ENCODE data around the gene ABCA1. TPM values are rescaled to one million over a fixed set of nuclear protein-coding genes. Genes with fewer than 3 reads are reported as not detected.

Gene ABCA1
- total RNA-seq, 1 donor from 2014 or later, result 2.2 TPM

DNA sequence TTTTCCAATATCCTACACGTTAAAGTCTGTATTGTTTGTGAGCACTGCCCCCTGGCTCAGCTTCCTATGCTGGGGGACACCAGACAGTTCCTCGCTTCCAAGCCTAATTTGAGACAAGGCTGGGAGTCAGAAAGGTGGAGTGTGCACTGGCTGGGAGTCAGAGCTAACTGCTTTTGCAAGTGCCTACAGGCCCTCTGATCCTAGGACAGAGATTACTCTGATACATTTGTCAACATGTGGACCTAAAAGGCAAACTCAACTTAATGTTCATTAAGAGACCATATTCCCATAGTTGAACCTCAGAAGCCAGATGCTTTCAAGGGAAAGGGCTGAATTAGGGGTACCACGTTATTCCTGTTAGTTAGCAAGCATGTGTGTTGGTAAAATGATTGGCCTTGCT is 83.2 kb downstream of the ABCA1 start:
- DNase-seq (ENCODE audit: low read depth in 2 of 2), result no peak

DNA sequence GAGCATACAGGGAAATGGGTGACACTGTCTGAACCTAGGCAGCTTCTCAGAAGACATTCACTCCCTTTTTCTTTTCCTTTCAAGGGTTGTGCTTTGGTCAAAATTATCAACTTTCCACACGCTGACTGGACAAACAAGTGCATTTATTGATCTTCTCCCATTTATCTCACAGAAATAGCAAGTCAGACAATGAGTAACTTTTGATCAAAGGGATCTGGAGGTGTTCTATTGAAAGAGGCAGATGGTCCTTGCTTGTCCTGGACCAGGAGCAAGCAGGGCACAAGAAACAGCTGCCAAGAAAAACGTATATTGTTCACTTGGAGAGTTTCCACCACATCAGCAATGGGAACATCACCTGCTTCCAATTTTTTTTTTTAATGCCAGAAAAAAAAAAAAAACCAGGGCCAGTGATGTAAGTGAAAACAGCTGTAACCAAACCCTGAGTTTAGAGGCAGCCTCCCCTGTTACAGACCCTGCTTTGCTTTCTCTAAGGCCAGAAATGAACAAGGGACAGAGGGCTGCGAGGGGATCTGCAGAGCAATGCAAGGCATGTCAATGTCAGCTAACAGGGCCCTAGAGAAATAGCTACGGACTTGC is 84.2 kb downstream of the ABCA1 start:
- peak in 1 of 2 donors; percentile 14 for DNase-seq (ENCODE audit: low read depth in 2 of 2)

DNA sequence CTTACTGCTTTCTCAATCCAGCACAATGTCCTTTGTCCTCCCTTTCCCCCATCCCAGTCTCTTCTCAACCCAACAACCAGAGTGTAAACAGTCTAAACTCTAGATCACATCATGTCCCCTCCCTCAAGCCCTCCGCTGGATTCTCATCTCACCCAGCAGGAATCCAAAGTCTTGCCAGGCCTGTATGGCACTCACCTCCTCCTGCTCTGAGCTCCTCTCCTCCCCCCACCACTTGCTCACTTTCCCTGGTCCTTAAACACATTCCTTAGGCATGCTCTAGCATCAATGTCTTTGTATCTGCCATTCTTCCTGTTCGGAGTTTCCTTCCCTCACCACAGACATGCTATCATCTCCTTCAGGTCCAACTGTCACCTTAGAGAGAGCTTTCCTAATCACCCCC is 85.3 kb downstream of the ABCA1 start:
- no peak for DNase-seq (ENCODE audit: low read depth in 2 of 2)

DNA sequence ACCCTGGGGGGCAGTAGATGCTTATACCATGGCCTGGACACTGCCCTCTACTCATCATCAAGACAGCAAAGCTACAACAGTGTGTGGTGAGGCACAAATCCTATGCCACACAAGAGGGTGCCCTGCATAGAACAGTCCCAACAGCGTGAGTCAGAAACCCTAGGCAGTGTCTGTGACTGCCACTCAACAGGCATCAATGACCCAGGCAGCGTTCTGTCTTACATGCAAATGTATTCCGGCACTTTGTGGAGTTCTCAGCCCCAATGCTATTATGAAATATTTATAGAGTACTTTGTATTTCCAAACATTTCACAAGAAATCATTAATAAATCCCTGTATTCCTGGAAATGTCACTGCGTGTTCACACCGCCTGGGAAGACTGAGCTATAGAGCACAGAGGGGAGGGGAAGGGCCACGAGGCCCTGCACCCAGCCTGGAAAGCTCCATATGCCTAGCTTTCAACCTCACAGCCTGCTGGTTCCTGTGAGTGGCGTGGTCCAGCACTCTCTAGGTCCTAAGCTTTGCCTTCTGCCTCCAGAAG is 86.3 kb downstream of the ABCA1 start:
- no peak for DNase-seq (ENCODE audit: low read depth in 2 of 2)

DNA sequence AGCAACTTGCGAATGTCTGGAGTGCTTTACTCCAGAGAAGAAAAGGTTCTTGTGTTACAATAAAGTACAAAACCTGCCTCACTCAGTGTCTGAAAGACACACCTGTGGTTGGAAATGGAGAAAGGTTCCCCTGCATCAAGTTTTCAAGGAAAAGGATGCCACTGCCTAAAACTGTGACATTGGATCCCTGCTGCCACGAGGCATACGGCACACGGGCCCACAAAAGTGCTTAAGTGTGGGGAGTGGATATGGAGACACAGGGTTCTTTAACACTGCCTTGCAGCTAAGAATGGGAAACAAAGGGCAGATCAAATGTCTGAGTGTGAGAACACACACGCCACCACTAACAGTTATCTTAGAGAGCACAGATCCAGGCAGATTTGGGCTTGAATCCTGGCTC is 89.0 kb downstream of the ABCA1 start:
- DNase-seq (ENCODE audit: low read depth in 2 of 2), result no peak

DNA sequence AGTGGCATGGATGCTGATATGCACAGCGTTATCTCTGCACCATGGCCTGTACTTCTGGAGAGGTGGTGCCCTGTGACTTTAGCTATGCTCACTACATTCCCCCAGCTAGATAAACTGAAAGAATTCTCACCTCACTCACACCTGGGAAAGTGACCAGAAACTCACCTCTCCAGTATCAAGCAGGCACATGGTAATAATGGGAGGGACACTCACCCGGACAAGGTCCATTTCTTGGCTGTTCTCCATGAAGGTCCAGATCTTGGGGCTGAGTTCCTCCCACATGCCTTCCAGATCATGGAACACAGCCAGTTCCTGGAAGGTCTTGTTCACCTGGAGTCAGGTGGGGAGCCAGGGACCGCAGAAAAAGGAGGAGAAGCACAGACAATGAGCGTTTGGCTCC is 91.2 kb downstream of the ABCA1 start:
- no peak for DNase-seq (ENCODE audit: low read depth in 2 of 2)

DNA sequence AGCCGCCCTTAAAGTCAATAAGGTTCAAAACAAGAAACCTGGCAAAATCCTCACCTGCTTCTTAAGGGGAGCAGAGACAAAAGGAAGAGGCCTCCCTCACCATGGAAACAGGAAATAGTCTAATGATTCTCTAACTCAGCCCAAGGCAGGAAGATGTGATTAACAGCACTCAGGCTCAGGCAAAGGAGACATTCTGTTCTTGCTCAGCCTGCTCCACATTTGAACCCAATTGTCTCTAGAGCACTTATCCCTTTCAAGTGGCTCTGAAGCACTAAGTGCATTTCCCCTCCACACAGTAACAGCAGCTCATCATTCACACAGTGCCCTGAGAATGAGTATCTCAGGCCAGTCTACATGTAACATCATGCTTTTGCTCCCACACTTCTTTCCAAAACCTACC is 91.7 kb downstream of the ABCA1 start:
- peak in 1 of 2 donors; percentile 66 for DNase-seq (ENCODE audit: low read depth in 2 of 2)

DNA sequence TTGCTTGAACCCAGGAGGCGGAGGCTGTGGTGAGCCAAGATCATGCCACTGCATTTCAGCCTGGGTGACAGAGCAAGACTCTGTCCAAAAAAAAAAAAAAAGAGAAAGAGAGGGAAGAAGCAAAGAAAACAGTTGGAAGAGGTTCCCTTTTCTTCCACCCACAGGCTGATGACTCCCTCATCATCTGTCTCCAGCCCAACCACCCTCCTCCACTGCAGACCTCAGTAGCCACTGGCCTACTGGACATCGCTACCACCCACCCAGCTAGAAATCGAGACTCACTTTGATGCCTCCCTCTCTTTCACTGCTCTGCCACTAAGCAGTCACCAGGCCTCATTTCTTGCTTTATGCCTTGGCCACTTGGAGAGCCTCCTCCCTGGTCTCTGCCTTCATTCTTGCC is 92.8 kb downstream of the ABCA1 start:
- no peak for DNase-seq (ENCODE audit: low read depth in 2 of 2)

DNA sequence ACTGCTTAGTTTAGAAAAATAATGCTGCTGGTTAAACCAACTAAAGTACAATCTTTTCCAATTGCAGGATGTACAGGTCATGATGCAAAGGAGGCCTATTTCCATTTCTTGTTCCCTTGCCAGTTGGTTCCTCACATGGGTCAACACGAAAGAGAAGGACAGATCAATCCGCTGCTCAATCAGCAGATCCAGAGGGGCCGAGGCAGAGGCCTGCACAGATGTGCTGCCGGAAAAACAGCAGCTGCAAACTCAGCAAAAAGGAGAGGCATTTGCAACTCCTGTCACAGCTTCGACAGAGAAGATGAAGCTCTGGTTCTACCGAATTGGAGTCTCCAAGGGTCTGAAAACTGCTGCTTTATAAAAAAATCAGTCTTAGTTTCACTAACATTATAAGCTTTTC is 94.3 kb downstream of the ABCA1 start:
- no peak for DNase-seq (ENCODE audit: low read depth in 2 of 2)

DNA sequence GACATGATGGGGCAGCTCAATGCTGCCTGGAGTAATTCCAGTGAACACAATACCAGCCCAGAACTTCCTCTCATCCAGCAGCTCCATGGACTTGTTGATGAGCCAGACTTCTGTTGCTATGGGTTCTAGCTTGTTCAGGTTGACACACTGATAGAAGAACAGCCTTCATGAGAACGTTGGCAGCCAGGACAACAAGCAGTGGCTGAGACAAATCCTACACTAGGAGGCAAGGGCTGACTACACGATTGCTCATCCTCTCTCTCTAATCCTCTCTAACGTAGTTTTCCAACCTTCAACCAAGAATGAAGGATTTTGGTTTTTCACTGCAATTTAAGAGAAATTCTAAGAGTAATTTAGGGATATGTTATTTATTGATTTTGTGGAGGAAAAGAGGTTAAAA is 96.3 kb downstream of the ABCA1 start:
- DNase-seq (ENCODE audit: low read depth in 2 of 2), result peak in 1 of 2 donors; percentile 65

DNA sequence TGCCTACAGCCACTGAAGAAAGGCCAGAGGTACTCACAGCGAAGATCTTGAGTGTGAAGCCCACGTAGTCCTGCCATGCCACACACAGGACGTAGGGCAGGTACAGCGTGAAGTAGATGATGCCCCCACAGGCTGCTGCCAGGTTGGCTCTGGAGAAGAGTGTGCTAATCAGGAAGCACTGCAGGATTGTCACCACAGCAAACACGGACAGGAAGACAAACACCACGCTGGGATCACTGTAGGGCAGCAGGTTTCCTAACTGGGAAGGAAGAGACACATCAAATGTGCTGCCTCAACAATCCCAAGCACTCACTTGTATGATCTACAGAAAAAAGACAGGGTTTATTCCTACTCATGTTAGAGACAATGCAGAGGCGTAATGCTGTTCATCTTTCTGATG is 101.0 kb downstream of the ABCA1 start:
- peak; percentile 18 to 86 for DNase-seq (ENCODE audit: low read depth in 2 of 2)

DNA sequence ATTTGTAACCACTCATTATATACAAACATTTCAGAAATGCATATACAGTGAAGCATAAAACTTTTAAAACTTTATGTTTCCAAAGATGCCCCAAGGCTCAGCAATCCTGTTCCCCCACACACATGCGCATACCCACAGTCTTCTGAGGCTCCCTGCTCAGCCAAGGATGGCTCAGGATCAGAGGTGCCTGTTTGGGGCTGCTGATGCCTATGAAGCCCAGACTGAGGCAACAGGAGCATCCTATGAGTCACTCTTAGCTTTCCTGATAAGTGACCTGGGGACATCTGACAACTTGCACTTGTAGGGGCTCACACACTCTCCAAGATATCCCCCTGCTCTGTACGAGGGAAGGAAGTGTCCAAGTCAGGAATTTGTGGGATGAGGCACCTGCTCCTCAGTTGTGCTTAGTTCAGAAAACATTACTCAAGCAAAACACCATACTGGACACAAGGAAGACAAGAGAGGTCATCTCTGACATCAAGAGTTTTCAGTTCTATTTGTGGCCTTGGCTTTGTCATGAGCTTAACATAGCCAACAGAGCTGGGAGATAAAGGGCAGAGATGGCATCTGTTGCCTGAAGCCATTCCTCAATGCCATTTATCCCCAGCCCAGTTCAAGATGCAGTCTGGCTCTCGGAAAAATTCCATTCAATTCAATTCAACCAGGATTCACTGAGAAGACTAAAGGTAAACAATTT is 101.7 kb downstream of the ABCA1 start:
- peak in 1 of 2 donors; percentile 17 for DNase-seq (ENCODE audit: low read depth in 2 of 2)

DNA sequence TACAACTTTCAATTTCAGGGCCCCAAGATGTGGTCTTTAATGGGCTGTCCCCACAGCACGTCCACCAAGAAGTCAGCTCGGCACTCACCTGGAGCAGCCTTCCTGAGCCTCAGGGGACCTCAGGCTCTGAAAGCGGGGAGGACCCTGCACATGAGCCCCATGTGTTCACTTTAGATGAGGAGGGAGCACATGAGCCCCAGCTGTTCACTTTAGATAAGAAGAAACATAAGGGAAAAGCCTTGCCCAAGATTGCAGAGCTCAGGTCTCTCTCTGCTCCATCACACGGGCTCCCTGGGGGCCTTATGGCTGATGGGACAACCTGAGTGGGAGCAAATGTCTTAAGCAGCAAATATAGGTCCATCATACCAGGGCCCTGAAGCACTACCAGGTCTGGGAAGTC is 107.6 kb downstream of the ABCA1 start:
- DNase-seq (ENCODE audit: low read depth in 2 of 2), result no peak

DNA sequence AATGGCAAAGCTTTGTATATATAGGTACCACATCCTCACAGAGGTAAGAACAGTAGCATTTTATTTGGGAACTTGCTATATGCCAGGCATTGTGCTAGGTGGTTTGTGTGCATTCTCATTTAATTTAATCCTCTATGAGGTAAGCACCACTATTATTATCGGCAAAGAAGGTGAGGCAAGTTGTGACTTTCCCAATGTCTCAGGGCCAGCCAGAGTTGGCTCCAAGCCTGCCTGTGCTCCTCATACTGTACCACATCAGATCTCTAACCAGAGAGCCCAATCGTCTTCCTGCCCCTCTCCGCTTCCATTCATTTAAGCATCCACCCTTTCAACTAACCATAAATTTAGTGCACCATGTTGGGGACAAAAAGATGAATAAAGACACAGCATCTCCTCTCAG is 108.9 kb downstream of the ABCA1 start:
- no peak for DNase-seq (ENCODE audit: low read depth in 2 of 2)

DNA sequence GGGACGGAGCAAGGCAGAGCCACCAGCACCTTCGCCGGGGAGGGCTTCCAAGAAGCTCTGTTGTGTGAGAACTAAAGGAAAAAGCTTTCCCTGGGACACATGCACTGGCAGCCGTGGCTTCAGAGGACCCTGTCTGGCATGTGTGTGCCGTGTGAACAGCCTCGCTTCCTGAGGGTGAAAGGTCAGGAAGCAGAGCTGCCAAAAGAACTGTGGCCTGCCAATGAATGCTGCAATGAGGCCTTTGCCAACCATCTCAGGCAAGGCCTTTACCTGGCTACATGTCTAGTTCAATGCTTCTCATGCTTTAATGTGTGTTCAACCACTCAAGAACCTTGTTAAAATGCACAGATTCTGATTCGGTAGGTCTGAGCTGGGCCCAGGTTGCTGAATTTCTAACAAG is 110.5 kb downstream of the ABCA1 start:
- peak; percentile 63 to 88 for DNase-seq (ENCODE audit: low read depth in 2 of 2)

DNA sequence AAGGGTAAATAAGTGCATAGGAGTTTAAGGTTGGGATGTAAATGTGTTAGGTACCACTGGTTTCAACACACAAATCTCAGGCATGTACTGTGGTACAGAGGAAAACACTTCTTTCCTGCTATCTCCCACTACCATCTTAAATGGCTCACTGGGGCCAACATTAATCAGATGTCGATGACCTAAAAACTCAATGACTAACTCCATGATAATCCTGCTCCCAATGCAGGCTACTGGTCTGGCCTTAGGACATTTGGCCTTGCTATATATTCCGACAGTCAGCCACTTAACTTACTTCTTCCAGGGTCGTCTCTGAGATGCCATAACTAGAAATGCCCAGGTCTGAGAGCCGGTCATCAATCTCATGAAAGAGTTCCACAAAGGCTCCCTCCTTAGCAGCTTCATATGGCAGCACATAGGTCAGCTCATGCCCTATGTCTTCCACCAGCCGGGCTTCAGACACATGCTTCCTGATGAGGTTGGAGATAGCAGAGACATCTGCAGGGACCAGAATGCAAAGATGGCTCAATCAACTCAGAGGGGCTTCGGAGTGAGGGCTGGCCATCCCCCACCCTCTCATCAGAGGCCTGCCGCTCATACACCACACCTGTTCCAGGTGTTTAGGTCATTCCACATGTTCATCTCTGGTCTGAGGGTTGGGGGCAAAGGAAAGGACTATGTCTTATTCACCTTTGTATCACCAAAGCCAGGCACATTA is 111.9 kb downstream of the ABCA1 start:
- no peak for DNase-seq (ENCODE audit: low read depth in 2 of 2)

DNA sequence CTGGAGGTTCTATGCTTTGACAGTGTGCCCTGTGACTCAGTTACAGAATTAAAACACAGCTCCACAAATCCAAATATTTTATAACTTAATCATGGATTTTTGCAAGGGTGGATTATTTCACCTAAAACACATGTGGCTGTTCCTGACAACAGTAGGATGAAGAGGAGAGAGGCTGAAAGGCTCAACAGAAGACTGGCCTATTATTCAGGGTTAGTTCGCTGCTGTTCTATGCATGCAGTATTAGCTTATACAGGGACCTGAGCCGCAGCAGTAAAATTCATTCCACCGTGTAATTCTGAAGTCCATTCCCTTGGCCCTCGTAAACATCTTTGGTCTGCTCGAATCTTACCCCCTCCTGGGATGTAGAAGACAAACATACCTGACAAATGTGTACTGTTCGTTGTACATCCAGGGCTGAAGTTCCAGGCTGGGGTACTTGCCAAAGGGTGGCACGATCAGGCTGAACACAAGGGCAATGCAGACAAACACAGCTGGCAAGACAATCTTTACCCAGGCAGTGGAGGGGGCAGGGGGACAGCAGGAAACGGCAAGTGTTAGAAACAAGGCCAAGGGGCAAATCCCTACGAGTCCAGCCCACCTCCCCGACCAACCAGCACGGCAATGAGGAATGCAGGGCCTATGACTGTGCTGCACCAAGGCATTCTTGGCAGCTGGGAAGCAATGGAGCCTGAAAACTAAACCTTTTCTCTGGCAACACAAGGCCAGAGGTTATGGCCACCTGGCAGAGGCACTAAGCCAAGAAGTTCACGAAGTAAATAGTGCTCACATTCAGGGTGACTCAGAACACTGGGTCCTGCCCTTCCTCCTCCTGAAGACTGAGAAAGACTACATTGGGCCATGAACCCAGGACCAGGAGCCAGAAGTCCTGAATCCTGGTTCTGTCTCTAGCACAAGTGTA is 117.3 kb downstream of the ABCA1 start:
- peak in 1 of 2 donors; percentile 21 for DNase-seq (ENCODE audit: low read depth in 2 of 2)

DNA sequence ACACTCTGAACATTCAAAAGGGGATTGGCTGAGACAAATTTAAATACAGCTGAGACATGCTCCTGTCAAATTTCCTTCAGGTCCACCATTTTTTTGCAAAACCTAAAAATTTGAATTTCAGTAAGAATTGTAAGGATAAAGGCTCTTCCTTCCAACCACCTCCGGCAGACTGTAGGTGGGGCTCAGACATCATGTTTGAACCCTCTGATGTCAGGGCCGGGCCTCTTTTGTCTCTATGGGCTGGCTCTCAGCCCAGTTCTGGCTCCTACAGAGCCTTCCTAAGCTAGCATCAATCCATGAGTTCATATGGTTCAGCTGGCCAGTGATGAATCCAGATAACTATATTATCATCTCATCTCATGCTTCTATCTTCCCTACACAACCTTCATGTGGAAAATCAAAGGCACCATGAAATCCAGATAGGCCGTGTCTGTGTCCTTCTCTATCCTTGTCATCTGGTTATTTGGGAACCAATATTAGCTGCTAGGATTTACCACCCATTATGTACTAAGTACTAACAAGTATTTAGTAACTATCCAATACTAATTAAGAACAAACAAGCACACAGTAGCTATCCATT is 119.8 kb downstream of the ABCA1 start:
- peak; percentile 74 to 75 for DNase-seq (ENCODE audit: low read depth in 2 of 2)

DNA sequence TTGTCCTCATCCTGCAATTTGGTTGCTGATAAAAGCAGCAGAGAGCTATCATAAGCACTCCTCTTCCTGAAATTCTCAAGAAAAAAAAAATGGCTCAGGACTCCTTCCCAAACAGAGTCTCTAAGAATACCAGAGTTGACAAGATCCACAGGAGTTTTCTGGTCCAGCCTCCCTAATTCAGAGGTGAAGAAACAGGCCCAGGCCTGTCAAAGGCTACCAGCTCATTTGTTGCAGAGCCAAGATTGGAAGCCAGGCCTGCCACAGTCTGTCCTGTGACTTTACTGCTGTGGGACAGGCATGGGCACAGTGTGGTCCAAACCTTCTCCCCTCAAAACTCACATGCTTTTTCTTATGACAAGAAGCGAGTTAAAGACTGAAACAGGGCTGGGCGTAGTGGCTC is 122.5 kb downstream of the ABCA1 start:
- DNase-seq (ENCODE audit: low read depth in 2 of 2), result no peak

DNA sequence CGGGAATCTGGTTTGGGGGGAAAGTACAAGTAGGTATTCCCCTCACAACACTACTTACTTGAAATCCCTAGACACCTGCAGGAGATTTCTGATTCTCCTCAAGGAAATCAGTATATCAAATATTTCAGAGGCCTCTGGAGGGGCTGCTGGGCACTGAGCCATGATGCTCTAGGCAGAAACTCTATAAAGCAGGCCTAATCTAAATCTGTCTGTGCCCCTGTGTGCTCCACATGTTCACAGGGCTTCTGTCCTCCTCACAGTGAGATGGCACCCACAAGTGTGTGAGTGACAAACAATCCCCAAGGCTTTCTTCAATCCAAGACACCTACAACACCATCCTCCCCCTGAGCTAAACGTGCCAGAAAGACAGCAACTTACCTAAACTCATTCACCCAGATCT is 125.0 kb downstream of the ABCA1 start:
- DNase-seq (ENCODE audit: low read depth in 2 of 2), result no peak

DNA sequence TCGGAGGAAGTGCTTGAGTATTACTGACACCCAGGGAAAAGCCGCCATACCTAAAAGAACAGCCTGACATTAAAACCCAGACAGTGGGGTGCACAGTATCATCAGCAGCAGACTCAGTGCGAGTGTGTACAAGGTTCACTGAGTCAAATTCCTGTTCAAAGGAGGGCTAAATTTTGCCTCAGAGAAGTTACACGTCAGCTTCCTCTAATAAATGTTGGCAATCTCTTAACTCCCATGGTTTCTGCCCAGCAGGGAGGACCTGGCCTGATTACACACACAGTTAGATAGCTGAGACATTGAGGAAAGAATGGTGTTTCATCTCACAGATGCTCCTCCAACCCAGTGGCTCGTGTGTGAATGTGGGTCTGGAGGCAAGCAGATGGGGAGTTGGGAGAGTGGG is 125.8 kb downstream of the ABCA1 start:
- DNase-seq (ENCODE audit: low read depth in 2 of 2), result peak in 1 of 2 donors; percentile 12
